IgD-negative memory B cell (primary cell): Measurements from ENCODE around the gene LY6G6F. TPM values are rescaled to one million over a fixed set of nuclear protein-coding genes. Genes with fewer than 3 reads are reported as not detected.

Experiments used
- H3K27ac Mint-ChIP-seq, 3 donors: one replicate each; pipeline ENCODE4 v1.8.0; 2020 to 2022; ENCODE audit warnings: mild to moderate bottlenecking in 3 of 3, mixed read lengths in 3 of 3, moderate library complexity in 1 of 3
- H3K27me3 Mint-ChIP-seq: one replicate; pipeline ENCODE4 v1.8.0; 2021; ENCODE audit warnings: mixed read lengths
- H3K36me3 Mint-ChIP-seq: one replicate; pipeline ENCODE4 v1.8.0; 2020; ENCODE audit warnings: mild to moderate bottlenecking, mixed read lengths
- H3K4me1 Mint-ChIP-seq, 3 donors: one replicate each; pipeline ENCODE4 v1.8.0; 2020 to 2022; ENCODE audit warnings: mixed read lengths in 3 of 3, mild to moderate bottlenecking in 1 of 3
- H3K4me3 Mint-ChIP-seq, 4 donors: one replicate each; pipeline ENCODE4 v1.8.0; 2020 to 2022; ENCODE audit warnings: mild to moderate bottlenecking in 4 of 4, mixed read lengths in 4 of 4, moderate library complexity in 3 of 4
- H3K9me3 Mint-ChIP-seq, 3 donors: one replicate each; pipeline ENCODE4 v1.8.0; 2020 to 2021; ENCODE audit warnings: mixed read lengths in 3 of 3, mild to moderate bottlenecking in 1 of 3
- polyA plus RNA-seq: library from polyadenylated mRNA; unstranded; fragments of 300-500 nt; fragmentation: Illumina TruSeq; gene quantifications from one replicate; pipeline ENCODE4 v1.2.3, GENCODE V29; 2021

Gene LY6G6F, protein sequence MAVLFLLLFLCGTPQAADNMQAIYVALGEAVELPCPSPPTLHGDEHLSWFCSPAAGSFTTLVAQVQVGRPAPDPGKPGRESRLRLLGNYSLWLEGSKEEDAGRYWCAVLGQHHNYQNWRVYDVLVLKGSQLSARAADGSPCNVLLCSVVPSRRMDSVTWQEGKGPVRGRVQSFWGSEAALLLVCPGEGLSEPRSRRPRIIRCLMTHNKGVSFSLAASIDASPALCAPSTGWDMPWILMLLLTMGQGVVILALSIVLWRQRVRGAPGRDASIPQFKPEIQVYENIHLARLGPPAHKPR
- polyA plus RNA-seq, result 0.95 TPM

GRCh38 chr6:31706599-31706998 is at the start of gene LY6G6F:
TSS of gene LY6G6F (plus strand) at chr6:31706866. CDS start at chr6:31706907, 41 bp downstream.
- Mint-ChIP-seq H3K9me3 (no peaks in the 10 kb centered on the region), H3K4me1 (peaks cover 5 to 22% (median 16%) of the 10 kb centered on the region in 3 donors), H3K4me3 (peak within 1 kb of the TSS in 1 of 4 donors; percentile 42), H3K27ac (peak within 1 kb of the TSS in 1 of 3 donors; percentile 10), H3K36me3 (peaks cover 3% of the 10 kb centered on the region), H3K27me3 (peaks cover 4% of the 10 kb centered on the region)

DNA sequence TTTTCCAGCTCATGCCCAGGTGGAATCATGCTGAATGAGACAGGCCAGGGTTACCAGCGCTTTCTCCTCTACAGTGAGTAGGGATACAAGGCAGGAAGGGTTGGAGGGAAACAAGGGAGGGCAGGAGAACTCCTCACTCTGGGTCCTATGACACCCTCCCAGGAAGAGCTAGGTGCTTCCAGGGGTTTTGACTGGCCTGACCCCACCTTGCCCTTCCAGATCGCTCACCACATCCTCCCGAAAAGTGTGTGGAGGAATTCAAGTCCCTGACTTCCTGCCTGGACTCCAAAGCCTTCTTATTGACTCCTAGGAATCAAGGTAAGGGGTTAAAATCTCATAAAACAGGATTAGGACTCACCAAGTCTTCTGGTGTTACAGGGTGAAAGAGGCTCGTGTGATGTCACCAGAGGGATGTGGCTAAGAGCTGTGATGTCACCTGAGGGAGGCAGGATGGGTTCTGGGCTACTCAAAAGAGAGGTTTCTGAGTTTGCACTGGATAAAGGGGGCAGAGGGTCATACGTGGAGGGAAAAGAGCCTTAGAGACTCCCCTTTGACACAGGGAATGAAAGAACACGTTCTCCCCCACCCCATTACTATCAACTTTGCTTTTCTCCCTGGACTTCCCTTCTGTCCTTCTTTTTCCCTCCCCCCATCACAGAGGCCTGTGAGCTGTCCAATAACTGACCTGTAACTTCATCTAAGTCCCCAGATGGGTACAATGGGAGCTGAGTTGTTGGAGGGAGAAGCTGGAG is 49.1 kb upstream of the LY6G6F start:
- Mint-ChIP-seq H3K4me1 (peaks cover 30 to 44% (median 36%) of the 10 kb centered on the region in 3 donors), H3K27ac (peak overlapping the region in 1 of 3 donors; percentile 78), H3K4me3 (peak overlapping the region in 3 of 4 donors; percentile 74 to 93 (median 84)), H3K27me3 (no peaks in the 10 kb centered on the region), H3K36me3 (peaks cover 6% of the 10 kb centered on the region), H3K9me3 (no peaks in the 10 kb centered on the region)

GRCh38 chr6:31658158-31658688 is 48.4 kb upstream of the LY6G6F start:
- Mint-ChIP-seq H3K4me3 (peak overlapping the region; percentile 44 to 93 (median 74)), H3K27me3 (no peaks in the 10 kb centered on the region), H3K27ac (peak overlapping the region in 1 of 3 donors; percentile 59), H3K4me1 (peaks cover 26 to 42% (median 35%) of the 10 kb centered on the region in 3 donors), H3K9me3 (no peaks in the 10 kb centered on the region), H3K36me3 (peaks cover 6% of the 10 kb centered on the region)

DNA sequence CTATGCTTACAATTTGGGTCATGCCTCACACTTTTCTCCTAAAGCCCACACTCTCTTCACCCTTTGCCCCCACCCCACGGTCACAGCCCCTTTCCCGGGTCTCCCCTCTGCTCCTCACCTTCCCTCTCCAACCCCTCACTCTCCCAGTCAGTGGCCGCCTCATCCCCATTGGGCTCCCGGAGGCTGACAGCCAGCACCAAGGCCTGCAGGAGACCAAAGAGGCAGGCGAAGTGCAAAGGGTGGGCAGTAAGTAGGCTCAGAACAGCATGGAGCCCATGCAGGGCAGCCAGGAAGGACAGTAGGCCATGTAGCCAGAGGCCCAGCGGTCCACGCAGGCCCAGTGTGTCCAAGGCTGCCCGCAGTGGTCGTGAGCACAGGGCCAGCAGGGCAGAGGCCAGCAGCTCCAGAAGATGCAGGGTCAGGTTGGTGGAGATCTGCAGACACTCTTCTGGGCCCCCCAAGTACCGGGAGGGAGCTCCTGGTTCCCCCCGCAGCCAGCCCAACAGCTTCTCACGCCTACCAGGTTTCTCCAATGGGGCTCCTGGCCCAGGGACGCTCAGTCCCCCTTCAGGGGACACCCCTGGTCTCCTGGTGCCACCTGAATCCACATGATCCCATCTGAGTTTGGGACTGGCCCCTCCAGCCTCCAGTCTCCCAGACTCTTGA is 47.5 kb upstream of the LY6G6F start:
- H3K27me3 Mint-ChIP-seq, result no peaks in the 10 kb centered on the region
- H3K9me3 Mint-ChIP-seq, result no peaks in the 10 kb centered on the region
- peak overlapping the region; percentile 70 to 96 (median 92) for H3K4me3 Mint-ChIP-seq
- H3K27ac Mint-ChIP-seq, result peak overlapping the region; percentile 16 to 90 (median 84)
- peaks cover 30 to 51% (median 44%) of the 10 kb centered on the region in 3 donors for H3K4me1 Mint-ChIP-seq
- H3K36me3 Mint-ChIP-seq, result peaks cover 6% of the 10 kb centered on the region

DNA sequence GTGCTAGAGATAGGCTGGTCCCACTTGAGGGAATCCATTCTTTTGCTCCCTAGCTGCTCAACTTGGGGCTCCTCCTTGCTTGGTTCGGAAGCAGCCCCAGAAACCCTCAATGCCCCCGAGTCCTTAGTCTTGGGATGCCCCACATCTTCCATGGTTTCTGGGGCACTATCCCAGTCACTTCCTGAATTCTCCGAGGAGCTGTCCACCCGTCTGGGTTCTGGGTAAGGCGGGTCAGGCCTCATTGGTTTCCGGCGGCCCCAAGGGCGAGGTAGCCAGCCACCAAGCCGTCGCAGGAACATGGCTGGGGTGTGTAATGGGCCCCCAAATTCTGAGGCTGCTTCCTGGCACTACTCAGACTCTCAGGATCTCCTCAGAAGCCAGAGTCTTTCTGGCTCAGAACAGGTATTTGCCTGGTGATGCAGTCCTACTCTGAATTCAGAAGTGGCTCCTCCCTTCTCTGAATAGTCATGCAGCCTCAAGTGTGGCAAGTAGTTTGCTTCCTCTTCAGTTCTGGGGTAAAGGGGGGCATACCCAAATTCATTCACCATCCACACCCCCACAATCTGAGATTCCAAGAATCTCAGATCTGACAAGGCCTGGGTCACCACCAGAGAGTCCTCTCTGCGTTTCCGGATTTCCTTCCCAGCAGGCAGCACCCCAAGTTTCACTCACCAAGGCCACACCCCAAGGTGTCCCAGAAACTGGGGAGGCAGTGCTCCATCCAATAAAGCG is 46.9 kb upstream of the LY6G6F start:
- no peaks in the 10 kb centered on the region for H3K9me3 Mint-ChIP-seq
- peak overlapping the region; percentile 74 to 90 (median 84) for H3K27ac Mint-ChIP-seq
- peaks cover 33 to 58% (median 49%) of the 10 kb centered on the region in 3 donors for H3K4me1 Mint-ChIP-seq
- H3K27me3 Mint-ChIP-seq, result peaks cover under 1% of the 10 kb centered on the region
- H3K36me3 Mint-ChIP-seq, result peaks cover 6% of the 10 kb centered on the region
- peak overlapping the region; percentile 92 to 98 (median 94) for H3K4me3 Mint-ChIP-seq

DNA sequence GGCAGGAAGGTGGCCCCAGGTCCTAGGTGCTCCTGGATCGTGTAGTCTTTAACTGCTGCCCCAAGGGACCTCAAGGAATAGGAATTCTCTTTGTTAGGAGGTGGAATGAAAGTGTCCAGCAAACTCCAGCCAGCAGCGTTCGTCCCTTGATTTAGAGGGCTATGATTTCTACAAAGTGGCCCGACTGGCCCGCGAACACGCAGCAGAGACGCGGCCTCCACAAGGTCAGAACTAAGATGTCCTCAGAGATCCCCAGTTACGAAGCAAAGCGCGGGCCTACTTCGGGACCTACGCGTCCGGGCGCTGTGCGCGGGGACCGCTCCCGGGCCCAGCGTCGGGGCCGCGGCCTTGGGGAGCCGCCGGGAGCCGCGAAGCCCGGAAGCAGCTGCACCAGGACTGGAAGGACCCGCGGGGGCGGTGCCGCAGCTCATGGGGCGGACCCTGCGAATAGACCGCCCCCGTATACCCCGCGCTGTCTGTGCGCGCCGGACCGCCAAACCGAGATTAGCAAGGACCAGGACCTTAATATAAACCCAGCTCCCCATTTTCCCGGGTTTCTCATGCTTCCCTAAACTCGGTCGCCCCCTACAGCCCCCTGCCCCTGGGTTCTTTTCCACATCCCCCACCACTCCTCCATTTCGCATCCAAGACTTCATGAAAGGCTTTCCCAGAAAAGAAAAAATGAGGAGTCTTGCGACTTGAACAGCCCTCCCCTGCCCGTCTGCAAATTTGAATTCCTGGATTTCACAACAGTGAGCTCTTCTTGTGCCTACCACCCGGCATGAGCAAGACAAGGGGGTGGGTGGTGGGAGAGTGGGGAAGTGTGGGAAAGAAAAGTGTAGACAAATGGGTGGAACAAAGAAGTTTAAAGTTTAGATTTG is 46.0 kb upstream of the LY6G6F start, which contains the start of gene C6orf47:
C6orf47 (minus strand) TSS at position 398 of the 881 bp plus-strand sequence. CDS start 831 bp downstream, outside the sequence.
- H3K4me1 Mint-ChIP-seq, result peaks cover 35 to 57% (median 49%) of the 10 kb centered on the region in 3 donors
- peaks cover 6% of the 10 kb centered on the region for H3K36me3 Mint-ChIP-seq
- peaks cover 1% of the 10 kb centered on the region for H3K27me3 Mint-ChIP-seq
- peak within 1 kb of the TSS; percentile 92 to 98 (median 94) for H3K4me3 Mint-ChIP-seq
- H3K9me3 Mint-ChIP-seq, result no peaks in the 10 kb centered on the region
- H3K27ac Mint-ChIP-seq, result peak within 1 kb of the TSS; percentile 74 to 90 (median 84)

DNA sequence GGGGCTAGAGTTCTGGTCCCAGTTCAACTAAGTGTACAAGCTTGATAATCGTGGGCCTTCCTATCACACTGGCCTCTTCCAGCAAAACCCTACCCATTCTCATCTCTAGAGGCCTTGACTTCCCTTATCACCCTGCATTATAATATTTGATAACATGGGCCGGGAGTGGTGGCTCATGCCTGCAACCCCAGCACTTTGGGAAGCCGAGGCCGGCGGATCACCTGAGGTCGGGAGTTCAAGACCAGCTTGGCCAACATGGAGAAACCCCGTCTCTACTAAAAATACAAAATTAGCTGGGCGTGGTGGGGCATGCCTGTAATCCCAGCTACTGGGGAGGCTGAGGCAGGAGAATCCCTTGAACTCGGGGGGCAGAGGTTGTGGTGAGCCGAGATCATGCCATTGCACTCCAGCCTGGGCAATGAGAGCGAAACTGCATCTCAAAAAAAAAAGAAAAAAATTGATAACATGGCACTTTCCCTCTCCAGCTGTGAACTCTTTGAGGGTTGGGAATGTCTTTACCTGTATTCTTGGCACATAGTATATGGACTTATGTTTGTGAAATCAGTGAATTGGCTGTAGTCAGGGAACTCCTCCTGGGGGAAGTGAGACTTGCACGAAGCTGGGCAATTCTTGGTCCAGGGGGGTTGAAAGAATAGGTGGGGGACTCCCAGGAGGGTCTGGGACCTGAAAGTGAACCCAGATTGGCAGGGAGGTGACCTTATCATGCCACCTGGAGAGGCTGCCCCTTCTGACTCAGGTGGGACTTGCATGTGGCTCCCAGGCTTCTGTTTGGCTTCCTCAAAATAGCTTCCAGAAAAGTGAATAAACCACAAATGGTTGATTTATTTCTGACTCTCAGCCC is 45.2 kb upstream of the LY6G6F start:
- H3K9me3 Mint-ChIP-seq, result no peaks in the 10 kb centered on the region
- H3K4me3 Mint-ChIP-seq, result peak overlapping the region; percentile 92 to 98 (median 94)
- H3K36me3 Mint-ChIP-seq, result peaks cover 3% of the 10 kb centered on the region
- peak overlapping the region; percentile 73 to 84 (median 74) for H3K27ac Mint-ChIP-seq
- H3K4me1 Mint-ChIP-seq, result peaks cover 35 to 58% (median 52%) of the 10 kb centered on the region in 3 donors
- H3K27me3 Mint-ChIP-seq, result peaks cover 1% of the 10 kb centered on the region

DNA sequence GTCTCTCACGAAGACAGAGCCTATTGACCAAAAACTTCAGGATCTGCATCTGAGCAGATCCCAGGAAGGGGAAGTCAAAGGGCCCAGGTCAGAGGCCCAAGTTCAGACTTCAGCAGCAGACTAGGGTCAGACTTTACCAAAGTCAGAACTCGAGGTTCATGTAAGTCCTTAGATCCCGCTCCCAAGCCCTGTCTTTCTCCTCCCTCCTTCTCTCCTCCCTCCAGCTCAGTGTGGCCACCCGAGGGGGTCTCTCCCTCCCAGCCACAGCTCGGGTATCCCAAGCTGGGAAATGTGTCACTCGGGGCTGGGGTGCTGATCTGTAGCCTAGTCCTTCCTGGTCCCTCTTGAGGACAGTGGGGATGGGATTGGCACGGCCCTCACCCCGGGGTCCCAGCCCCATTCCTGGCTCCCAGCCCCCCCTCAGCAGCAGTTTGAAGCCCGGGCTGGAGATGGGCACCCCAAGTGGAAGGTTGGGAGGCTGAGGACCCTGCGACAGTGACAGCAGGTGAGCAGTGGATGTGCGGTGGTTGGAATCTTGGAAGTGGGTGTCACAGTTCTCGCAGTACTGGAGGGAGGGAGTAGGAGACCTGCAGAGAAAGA is 44.4 kb upstream of the LY6G6F start:
- H3K27ac Mint-ChIP-seq, result peak overlapping the region in 2 of 3 donors; percentile 80 to 84
- peaks cover 3% of the 10 kb centered on the region for H3K36me3 Mint-ChIP-seq
- peak overlapping the region in 3 of 4 donors; percentile 70 to 98 (median 93) for H3K4me3 Mint-ChIP-seq
- H3K27me3 Mint-ChIP-seq, result peaks cover 1% of the 10 kb centered on the region
- H3K9me3 Mint-ChIP-seq, result no peaks in the 10 kb centered on the region
- peaks cover 35 to 63% (median 54%) of the 10 kb centered on the region in 3 donors for H3K4me1 Mint-ChIP-seq

DNA sequence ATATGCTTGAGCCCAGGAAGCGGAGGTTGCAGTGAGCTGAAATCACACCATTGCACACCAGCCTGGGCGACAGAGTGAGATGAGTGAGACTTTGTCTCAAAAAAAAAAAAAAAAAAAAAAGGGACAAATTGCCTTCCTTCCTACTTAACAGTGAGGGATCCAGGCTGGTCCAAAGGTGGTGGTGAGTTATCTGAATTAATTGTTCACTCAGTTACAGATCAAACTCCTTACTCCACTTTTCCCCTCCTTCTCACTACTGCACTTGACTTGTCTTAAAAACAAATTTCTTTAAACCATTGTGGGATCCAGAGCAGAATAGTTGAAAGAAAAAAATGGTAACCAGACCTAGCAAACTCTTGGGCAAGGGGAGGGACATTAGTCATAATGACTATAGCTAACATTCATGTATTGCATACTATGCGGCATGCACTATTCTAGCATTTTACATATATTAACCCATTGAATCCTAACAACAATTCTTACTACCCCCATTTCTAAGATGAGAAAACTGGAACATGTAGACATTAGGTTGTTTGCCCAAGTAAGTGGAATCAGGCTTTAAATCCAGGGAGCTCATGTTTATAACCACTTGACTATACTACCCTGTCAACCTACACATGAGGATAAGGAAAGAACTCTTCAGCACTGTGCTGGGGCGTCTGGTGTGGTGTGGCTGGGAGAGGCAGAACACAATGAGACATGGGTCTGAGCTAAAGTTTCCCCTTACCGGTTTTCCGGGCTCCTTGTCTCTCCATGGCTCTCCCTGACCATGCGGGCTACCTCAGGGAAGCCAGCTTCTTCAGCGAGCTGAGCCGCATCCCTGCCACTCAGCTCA is 43.3 kb upstream of the LY6G6F start:
- Mint-ChIP-seq H3K36me3 (peaks cover 2% of the 10 kb centered on the region), H3K9me3 (no peaks in the 10 kb centered on the region), H3K4me1 (peaks cover 30 to 62% (median 47%) of the 10 kb centered on the region in 3 donors), H3K27me3 (peaks cover 1% of the 10 kb centered on the region), H3K27ac (peak overlapping the region; percentile 92 to 99 (median 98)), H3K4me3 (peak overlapping the region; percentile 68 to 95 (median 92))

GRCh38 chr6:31663961-31664789 is 42.5 kb upstream of the LY6G6F start:
- Mint-ChIP-seq H3K27me3 (peaks cover 1% of the 10 kb centered on the region), H3K27ac (peak overlapping the region; percentile 92 to 99 (median 98)), H3K9me3 (no peaks in the 10 kb centered on the region), H3K4me1 (peaks cover 28 to 58% (median 41%) of the 10 kb centered on the region in 3 donors), H3K4me3 (peak overlapping the region; percentile 92 to 98 (median 94)), H3K36me3 (peaks cover 2% of the 10 kb centered on the region)
